Measurements from ENCODE around the gene SH2D6. TPM values are rescaled to one million over a fixed set of nuclear protein-coding genes. Genes with fewer than 3 reads are reported as not detected.

Gene SH2D6
- total and polyA plus RNA-seq, 9 of the 15 experiments (the other 6 are each of a cell fraction or from before 2014, with no cell fraction given): 0.07 to 0.76 (median 0.33) TPM; not detected in 2

- TF ChIP-seq, protein P1, sequence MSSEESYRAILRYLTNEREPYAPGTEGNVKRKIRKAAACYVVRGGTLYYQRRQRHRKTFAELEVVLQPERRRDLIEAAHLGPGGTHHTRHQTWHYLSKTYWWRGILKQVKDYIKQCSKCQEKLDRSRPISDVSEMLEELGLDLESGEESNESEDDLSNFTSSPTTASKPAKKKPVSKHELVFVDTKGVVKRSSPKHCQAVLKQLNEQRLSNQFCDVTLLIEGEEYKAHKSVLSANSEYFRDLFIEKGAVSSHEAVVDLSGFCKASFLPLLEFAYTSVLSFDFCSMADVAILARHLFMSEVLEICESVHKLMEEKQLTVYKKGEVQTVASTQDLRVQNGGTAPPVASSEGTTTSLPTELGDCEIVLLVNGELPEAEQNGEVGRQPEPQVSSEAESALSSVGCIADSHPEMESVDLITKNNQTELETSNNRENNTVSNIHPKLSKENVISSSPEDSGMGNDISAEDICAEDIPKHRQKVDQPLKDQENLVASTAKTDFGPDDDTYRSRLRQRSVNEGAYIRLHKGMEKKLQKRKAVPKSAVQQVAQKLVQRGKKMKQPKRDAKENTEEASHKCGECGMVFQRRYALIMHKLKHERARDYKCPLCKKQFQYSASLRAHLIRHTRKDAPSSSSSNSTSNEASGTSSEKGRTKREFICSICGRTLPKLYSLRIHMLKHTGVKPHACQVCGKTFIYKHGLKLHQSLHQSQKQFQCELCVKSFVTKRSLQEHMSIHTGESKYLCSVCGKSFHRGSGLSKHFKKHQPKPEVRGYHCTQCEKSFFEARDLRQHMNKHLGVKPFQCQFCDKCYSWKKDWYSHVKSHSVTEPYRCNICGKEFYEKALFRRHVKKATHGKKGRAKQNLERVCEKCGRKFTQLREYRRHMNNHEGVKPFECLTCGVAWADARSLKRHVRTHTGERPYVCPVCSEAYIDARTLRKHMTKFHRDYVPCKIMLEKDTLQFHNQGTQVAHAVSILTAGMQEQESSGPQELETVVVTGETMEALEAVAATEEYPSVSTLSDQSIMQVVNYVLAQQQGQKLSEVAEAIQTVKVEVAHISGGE (CRISPR knock-in tag; IDR thresholded peaks at IDR 0.05): no peak
- TF ChIP-seq HOMEZ (CRISPR knock-in tag; IDR thresholded peaks at IDR 0.05) (no peak), ZFX (CRISPR knock-in tag; IDR thresholded peaks at IDR 0.05) (no peak), KDM1A (IDR thresholded peaks at IDR 0.05) (no peak), LEF1 (IDR thresholded peaks at IDR 0.05) (no peak), FOS (IDR thresholded peaks at IDR 0.05; ENCODE audit: extremely low read depth, insufficient read length) (no peak), ZNF57 (CRISPR knock-in tag; IDR thresholded peaks at IDR 0.05) (no peak)
- TF ChIP-seq, protein P2, sequence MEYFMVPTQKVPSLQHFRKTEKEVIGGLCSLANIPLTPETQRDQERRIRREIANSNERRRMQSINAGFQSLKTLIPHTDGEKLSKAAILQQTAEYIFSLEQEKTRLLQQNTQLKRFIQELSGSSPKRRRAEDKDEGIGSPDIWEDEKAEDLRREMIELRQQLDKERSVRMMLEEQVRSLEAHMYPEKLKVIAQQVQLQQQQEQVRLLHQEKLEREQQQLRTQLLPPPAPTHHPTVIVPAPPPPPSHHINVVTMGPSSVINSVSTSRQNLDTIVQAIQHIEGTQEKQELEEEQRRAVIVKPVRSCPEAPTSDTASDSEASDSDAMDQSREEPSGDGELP (CRISPR knock-in tag; IDR thresholded peaks at IDR 0.05; ENCODE audit: borderline replicate concordance): no peak
- TF ChIP-seq, protein P3, sequence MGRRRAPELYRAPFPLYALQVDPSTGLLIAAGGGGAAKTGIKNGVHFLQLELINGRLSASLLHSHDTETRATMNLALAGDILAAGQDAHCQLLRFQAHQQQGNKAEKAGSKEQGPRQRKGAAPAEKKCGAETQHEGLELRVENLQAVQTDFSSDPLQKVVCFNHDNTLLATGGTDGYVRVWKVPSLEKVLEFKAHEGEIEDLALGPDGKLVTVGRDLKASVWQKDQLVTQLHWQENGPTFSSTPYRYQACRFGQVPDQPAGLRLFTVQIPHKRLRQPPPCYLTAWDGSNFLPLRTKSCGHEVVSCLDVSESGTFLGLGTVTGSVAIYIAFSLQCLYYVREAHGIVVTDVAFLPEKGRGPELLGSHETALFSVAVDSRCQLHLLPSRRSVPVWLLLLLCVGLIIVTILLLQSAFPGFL (CRISPR knock-in tag; IDR thresholded peaks at IDR 0.05): no peak
Observed at GRCh38 chr2:85457877-85458316, 39.4 kb downstream of the SH2D6 start (continued).

Measured in K562 (cell line).